CD4-positive, alpha-beta T cell treated with Interleukin-17A for 4 hours (primary cell): ENCODE measurements around the gene ZMYM2.

Experiments
- DNase-seq: peaks from one replicate; pipeline ENCODE4 v3.0.0-alpha.2; 2020; ENCODE audit warnings: mixed read lengths

Gene ZMYM2

GRCh38 chr13:20140487-20140886 is 182.0 kb downstream of the ZMYM2 start:
- DNase-seq = no peak
